Ovary (tissue), 3 donors: Measurements from ENCODE around the gene PLXDC2.

Experiments used
- EP300 ChIP-seq: sonication (generic); formaldehyde crosslinking; IDR thresholded peaks from one replicate; pipeline ENCODE4 v1.6.1; 2017; ENCODE audit warnings: antibody characterized with exemption
- TF ChIP-seq, protein P1 (sequence below), 3 donors: fragments of 450-650 bp in 2 of 3; fragments of 200-600 bp in 1 of 3; IDR thresholded peaks; one replicate each; pipeline versions ENCODE4 v1.5.1 to v1.8.0; 2016 to 2022; ENCODE audit warnings: antibody characterized with exemption in 3 of 3, mild to moderate bottlenecking in 1 of 3
- donor health status: DM: no; HTN: no; CAD: no.

DNA sequence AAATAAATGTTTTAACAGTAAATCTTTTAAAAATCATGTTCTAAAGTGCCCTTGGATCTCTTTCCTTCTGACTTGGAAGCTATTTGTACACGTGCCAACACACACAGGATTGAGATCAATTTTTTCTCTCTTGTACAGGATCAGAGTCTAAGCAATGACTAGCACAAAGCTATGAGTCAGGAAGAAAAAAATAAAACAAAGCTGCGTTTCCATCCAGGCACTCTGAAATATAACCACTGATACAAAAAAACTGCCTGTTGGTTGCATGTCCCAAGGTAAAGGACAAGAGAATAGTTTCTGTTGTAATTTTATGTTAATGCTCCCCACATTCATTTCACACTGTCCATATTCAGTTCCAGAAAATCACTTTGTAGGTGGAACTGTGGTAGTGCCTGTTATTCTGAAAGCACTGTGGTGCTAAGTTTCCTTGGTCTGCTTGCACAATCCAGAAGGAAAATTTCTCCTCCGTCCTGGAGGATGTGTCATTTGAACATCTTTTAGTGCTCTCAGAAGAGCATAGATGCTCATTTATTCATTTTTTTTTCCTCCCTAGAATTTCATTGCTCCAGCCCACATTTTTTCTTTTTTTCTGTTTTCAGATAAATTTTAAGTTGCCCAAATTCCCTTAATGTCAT, 113.4 kb downstream of the PLXDC2 start:
- TF ChIP-seq, protein P1, sequence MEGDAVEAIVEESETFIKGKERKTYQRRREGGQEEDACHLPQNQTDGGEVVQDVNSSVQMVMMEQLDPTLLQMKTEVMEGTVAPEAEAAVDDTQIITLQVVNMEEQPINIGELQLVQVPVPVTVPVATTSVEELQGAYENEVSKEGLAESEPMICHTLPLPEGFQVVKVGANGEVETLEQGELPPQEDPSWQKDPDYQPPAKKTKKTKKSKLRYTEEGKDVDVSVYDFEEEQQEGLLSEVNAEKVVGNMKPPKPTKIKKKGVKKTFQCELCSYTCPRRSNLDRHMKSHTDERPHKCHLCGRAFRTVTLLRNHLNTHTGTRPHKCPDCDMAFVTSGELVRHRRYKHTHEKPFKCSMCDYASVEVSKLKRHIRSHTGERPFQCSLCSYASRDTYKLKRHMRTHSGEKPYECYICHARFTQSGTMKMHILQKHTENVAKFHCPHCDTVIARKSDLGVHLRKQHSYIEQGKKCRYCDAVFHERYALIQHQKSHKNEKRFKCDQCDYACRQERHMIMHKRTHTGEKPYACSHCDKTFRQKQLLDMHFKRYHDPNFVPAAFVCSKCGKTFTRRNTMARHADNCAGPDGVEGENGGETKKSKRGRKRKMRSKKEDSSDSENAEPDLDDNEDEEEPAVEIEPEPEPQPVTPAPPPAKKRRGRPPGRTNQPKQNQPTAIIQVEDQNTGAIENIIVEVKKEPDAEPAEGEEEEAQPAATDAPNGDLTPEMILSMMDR (IDR thresholded peaks at IDR 0.05), result no peak
- TF ChIP-seq EP300, result no peak
